H1 (cell line): ENCODE data around the gene PPP1R10. TPM values are rescaled to one million over a fixed set of nuclear protein-coding genes. Genes with fewer than 3 reads are reported as not detected.

Experiments
- CTCF ChIA-PET: fragments of 300-600 bp; sonication (Branson Sonifier 250); formaldehyde crosslinking; loops from one replicate; lab custom pipeline; 2021; ENCODE audit not compliant: partially characterized antibody; lab: Charles Lee
- POLR2A ChIA-PET: fragments of 300-600 bp; sonication (Branson Sonifier 250); formaldehyde crosslinking; loops from one replicate; lab custom pipeline; 2021; ENCODE audit warnings: inconsistent platforms; ENCODE audit not compliant: partially characterized antibody; lab: Charles Lee
- DNase-seq, 2 experiments: peaks; one replicate each; pipeline versions ENCODE4 v3.0.0 to v3.0.0-alpha.2; 2010 to 2022; ENCODE audit warnings: low spot score in 2 of 2, low read depth in 1 of 2, mixed read lengths in 1 of 2
- FAIRE-seq: peaks from 2 replicates; lab custom pipeline; 2011; peaks lifted over from hg19 to GRCh38; lab: Jason Lieb, UNC
- H2AFZ ChIP-seq: 2 replicates; pipeline ENCODE4 v1.8.1; 2012; ENCODE audit warnings: low read length, inconsistent platforms
- H2AK5ac ChIP-seq: 2 replicates; pipeline ENCODE4 v1.6.1; 2013; ENCODE audit warnings: low read depth, low read length
- H2BK120ac ChIP-seq: replicated peaks from 2 replicates; pipeline ENCODE3; 2013; ENCODE audit warnings: low read depth, low read length, inconsistent platforms
- H2BK12ac ChIP-seq: 2 replicates; pipeline ENCODE4 v1.6.1; 2013; ENCODE audit warnings: low read depth, low read length
- H2BK15ac ChIP-seq: 2 replicates; pipeline ENCODE4 v1.6.1; 2013; ENCODE audit warnings: low read length
- H2BK20ac ChIP-seq: 2 replicates; pipeline ENCODE4 v1.6.1; 2013; ENCODE audit warnings: low read length
- H2BK5ac ChIP-seq: 2 replicates; pipeline ENCODE4 v1.6.1; 2013; ENCODE audit warnings: low read depth, low read length
- H3K14ac ChIP-seq: 2 replicates; pipeline ENCODE4 v1.6.1; 2013; ENCODE audit warnings: inconsistent platforms; ENCODE audit not compliant: insufficient read length
- H3K18ac ChIP-seq: 2 replicates; pipeline ENCODE4 v1.6.1; 2013; ENCODE audit warnings: low read length; ENCODE audit errors: extremely low read depth
- H3K23ac ChIP-seq: 2 replicates; pipeline ENCODE4 v1.6.1; 2013; ENCODE audit warnings: inconsistent platforms; ENCODE audit not compliant: insufficient read length
- H3K23me2 ChIP-seq: 2 replicates; pipeline ENCODE4 v1.6.1; 2013; ENCODE audit warnings: low read depth, low read length
- H3K27ac ChIP-seq: 2 replicates; pipeline ENCODE4 v1.6.1; 2011; ENCODE audit warnings: low read depth, low read length, inconsistent platforms
- H3K27me3 ChIP-seq, 4 experiments: replicated peaks in 1 of 4; 1 replicate in 1 of 4; 2 replicates in 3 of 4; pipeline versions ENCODE4 v1.6.1 to v1.8.1; 2011 to 2013; ENCODE audit warnings: low read length in 3 of 4, mild to moderate bottlenecking in 3 of 4, inconsistent platforms in 2 of 4, mixed read lengths in 2 of 4, moderate library complexity in 1 of 4; ENCODE audit not compliant: control insufficient read depth in 3 of 4, insufficient read depth in 3 of 4; ENCODE audit errors: extremely low read depth in 1 of 4
- H3K36me3 ChIP-seq, 4 experiments: 2 replicates each; pipeline versions ENCODE4 v1.6.1 to v1.8.1; 2011 to 2013; ENCODE audit warnings: mild to moderate bottlenecking in 4 of 4, low read length in 3 of 4, moderate library complexity in 2 of 4, control low read depth in 1 of 4, inconsistent platforms in 1 of 4; ENCODE audit not compliant: insufficient read depth in 4 of 4, control insufficient read depth in 2 of 4
- H3K4ac ChIP-seq: replicated peaks from 2 replicates; pipeline ENCODE3; 2013; ENCODE audit warnings: low read length, low read depth, mixed read lengths, inconsistent platforms; ENCODE audit not compliant: insufficient read length
- H3K4me1 ChIP-seq, 4 experiments: replicated peaks in 1 of 4; 1 replicate in 1 of 4; 2 replicates in 3 of 4; pipeline versions ENCODE4 v1.6.1 to v1.8.1; 2011 to 2013; ENCODE audit warnings: low read length in 3 of 4, inconsistent platforms in 2 of 4, mixed read lengths in 1 of 4; ENCODE audit not compliant: insufficient read depth in 4 of 4, control insufficient read depth in 3 of 4
- H3K4me2 ChIP-seq, 2 experiments: 2 replicates each; pipeline versions ENCODE4 v1.6.1 to v1.8.1; 2011 to 2013; ENCODE audit warnings: low read depth in 2 of 2, low read length in 2 of 2, control low read depth in 1 of 2, inconsistent platforms in 1 of 2, mild to moderate bottlenecking in 1 of 2; ENCODE audit not compliant: insufficient read depth in 1 of 2
- H3K4me3 ChIP-seq, 4 experiments: fragments of 200-600, 300-600 bp in 1 of 4; sonication (generic), shearing (Covaris generic), sonication (Bioruptor Twin) in 1 of 4; 2 replicates each; pipeline versions ENCODE4 v1.5.1 to v1.8.1; 2011 to 2016; ENCODE audit warnings: low read length in 4 of 4, low read depth in 3 of 4, control low read depth in 2 of 4, inconsistent platforms in 2 of 4, mild to moderate bottlenecking in 2 of 4, mixed read lengths in 1 of 4, moderate library complexity in 1 of 4; ENCODE audit not compliant: insufficient read depth in 2 of 4; ENCODE audit errors: extremely low read depth in 1 of 4
- H3K56ac ChIP-seq: replicated peaks from 2 replicates; pipeline ENCODE3; 2013; ENCODE audit warnings: low read depth, mild to moderate bottlenecking, mixed read lengths, low read length, inconsistent platforms; ENCODE audit not compliant: insufficient read length
- H3K79me1 ChIP-seq: 2 replicates; pipeline ENCODE4 v1.6.1; 2013; ENCODE audit warnings: low read depth, low read length, control low read depth
- H3K79me2 ChIP-seq, 2 experiments: 2 replicates each; pipeline versions ENCODE4 v1.6.1 to v1.8.1; 2012 to 2013; ENCODE audit warnings: low read length in 2 of 2, mild to moderate bottlenecking in 2 of 2, inconsistent platforms in 1 of 2; ENCODE audit not compliant: insufficient read depth in 2 of 2, control insufficient read depth in 1 of 2
- H3K9ac ChIP-seq, 4 experiments: replicated peaks in 1 of 4; 1 replicate in 1 of 4; 2 replicates in 3 of 4; pipeline versions ENCODE4 v1.6.1 to v1.8.1; 2011 to 2013; ENCODE audit warnings: low read depth in 3 of 4, low read length in 3 of 4, control low read depth in 2 of 4, mild to moderate bottlenecking in 2 of 4, moderate library complexity in 2 of 4, inconsistent platforms in 1 of 4; ENCODE audit errors: extremely low read depth in 1 of 4
- H3K9me3 ChIP-seq, 2 experiments: 2 replicates each; pipeline versions ENCODE4 v1.6.1 to v1.8.1; 2012 to 2013; ENCODE audit warnings: mild to moderate bottlenecking in 2 of 2, moderate library complexity in 2 of 2, control low read depth in 1 of 2, inconsistent platforms in 1 of 2, low read depth in 1 of 2, low read length in 1 of 2, mixed read lengths in 1 of 2; ENCODE audit not compliant: insufficient read depth in 2 of 2
- H4K20me1 ChIP-seq, 2 experiments: replicated peaks in 1 of 2; 2 replicates each; pipeline versions ENCODE3 to v1.8.1; 2011 to 2013; ENCODE audit warnings: inconsistent platforms in 2 of 2, low read length in 2 of 2, mild to moderate bottlenecking in 1 of 2; ENCODE audit not compliant: insufficient read depth in 2 of 2, control insufficient read depth in 1 of 2
- H4K5ac ChIP-seq: 2 replicates; pipeline ENCODE4 v1.6.1; 2013; ENCODE audit warnings: low read length, low read depth, mixed read lengths, inconsistent platforms; ENCODE audit not compliant: insufficient read length
- H4K8ac ChIP-seq: 2 replicates; pipeline ENCODE4 v1.8.0; 2013; ENCODE audit warnings: mild to moderate bottlenecking, moderate library complexity, low read length, inconsistent platforms; ENCODE audit not compliant: insufficient read depth; ENCODE audit errors: extremely low read depth
- H4K91ac ChIP-seq: replicated peaks from 2 replicates; pipeline ENCODE3; 2013; ENCODE audit warnings: low read length, mixed read lengths, inconsistent platforms; ENCODE audit not compliant: insufficient read length
- POLR2A ChIP-seq, 2 experiments: IDR thresholded peaks; 1 replicate in 1 of 2; 2 replicates in 1 of 2; pipeline ENCODE4 v1.6.1; 2011; ENCODE audit warnings: low read depth in 2 of 2, low read length in 2 of 2, mild to moderate bottlenecking in 2 of 2; ENCODE audit errors: control extremely low read depth in 1 of 2
- POLR2AphosphoS5 ChIP-seq: IDR thresholded peaks from 2 replicates; pipeline ENCODE4 v1.6.1; 2011; ENCODE audit warnings: low read depth, low read length
- WGBS, 2 experiments: shearing (Covaris generic) in 1 of 2; methylation state at CpG; one replicate each; pipeline versions ENCODE4 v1.1.6 to v1.1.7; 2013 to 2015; ENCODE audit warnings: low lambda C conversion rate in 2 of 2, mixed read lengths in 2 of 2, inconsistent platforms in 1 of 2, low coverage in 1 of 2, missing lambda C conversion rate in 1 of 2; ENCODE audit not compliant: insufficient replicate concordance in 2 of 2, insufficient coverage in 1 of 2, insufficient read length in 1 of 2; ENCODE audit errors: extremely low coverage in 1 of 2, missing lambda C conversion rate in 1 of 2; 5-methylcytosine and 5-hydroxymethylcytosine counted together
- polyA plus RNA-seq, 7 experiments: library from polyadenylated mRNA; depleted of rRNA in 3 of 7; stranded (reverse) in 5 of 7; unstranded in 2 of 7; fragments of >200 nt in 5 of 7; fragments of 200-250 nt in 2 of 7; gene quantifications; 1 replicate in 5 of 7; 2 replicates in 1 of 7; 4 replicates in 1 of 7; pipeline versions ENCODE4 v1.2.1 to v1.2.3, GENCODE V29; 2011 to 2013; ENCODE audit warnings: missing spikeins in 2 of 7, mixed read lengths in 2 of 7
- total RNA-seq: library from RNA; stranded (reverse); fragmentation: NEBNext Ultra II Directional; extraction: Animal tissue kit (Norgen Biotek cat#: 25700); gene quantifications from 2 replicates; pipeline ENCODE4 v1.2.1, GENCODE V29; 2021

Gene PPP1R10
- total and polyA plus RNA-seq, 2 of the 8 experiments (the other 6 are each of a cell fraction or from before 2014, with no cell fraction given) = 23.9 to 89.1 TPM

DNA sequence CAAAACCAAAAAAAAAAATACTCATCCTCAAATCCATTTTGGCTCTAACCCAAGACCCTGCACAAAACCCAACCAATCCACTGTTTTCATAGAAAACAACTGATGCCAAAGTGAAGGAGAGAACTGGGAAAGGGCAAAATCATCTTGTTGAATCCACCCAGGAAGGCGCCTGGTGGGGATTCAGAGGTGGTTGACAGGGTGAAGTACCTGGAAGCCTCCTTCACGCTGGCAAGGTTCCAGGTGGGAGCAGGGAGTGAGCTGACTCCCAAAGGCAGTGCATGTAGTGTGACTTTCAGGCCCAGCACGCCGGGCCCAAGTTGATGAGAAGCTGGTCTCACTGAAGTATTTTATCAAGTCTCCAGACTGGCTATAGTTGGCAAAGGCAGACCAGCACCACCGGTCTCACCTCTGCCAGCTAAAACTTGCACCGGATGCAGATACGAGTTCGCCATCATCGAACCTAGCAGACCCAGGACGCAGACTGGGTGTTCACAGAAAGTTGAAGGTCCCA is 16.5 kb downstream of the PPP1R10 start:
- 96% methylated on average over 10 of the region's 10 CpGs; no CpG with 5 or more reads in 1 of the 2 experiments for WGBS, 2 experiments
- Histone ChIP-seq H2BK20ac (no peak overlapping the region), H2AK5ac (no peak overlapping the region), H4K91ac (no peak overlapping the region), H4K20me1 (peaks cover 9 to 33% of the 10 kb centered on the region in 2 experiments), H3K14ac (no peak overlapping the region), H4K8ac (no peak overlapping the region), H4K5ac (no peak overlapping the region), H2BK120ac (no peak overlapping the region), H3K4me1 (no peaks in the 10 kb centered on the region), H3K27me3 (no peaks in the 10 kb centered on the region), H2BK5ac (no peak overlapping the region), H2BK15ac (no peak overlapping the region), H3K18ac (no peak overlapping the region), H3K79me1 (no peaks in the 10 kb centered on the region; the same call in none of the 2 replicates), H3K79me2 (no peaks in the 10 kb centered on the region), H3K4ac (no peak overlapping the region), H3K9me3 (no peaks in the 10 kb centered on the region), H3K27ac (no peak overlapping the region), H3K9ac (no peak overlapping the region), H3K4me2 (no peak overlapping the region), H3K36me3 (peaks cover 42 to 52% (median 49%) of the 10 kb centered on the region in 4 experiments), H3K23ac (no peak overlapping the region), H3K56ac (no peak overlapping the region), H3K23me2 (no peaks in the 10 kb centered on the region; the same call in 1 of the 2 replicates), H2BK12ac (no peak overlapping the region), H2AFZ (no peak overlapping the region), H3K4me3 (no peak overlapping the region)
- TF ChIP-seq POLR2A (IDR thresholded peaks at IDR 0.05; ENCODE audit: control extremely low read depth in 1 of 2, low read depth in 2 of 2, low read length in 2 of 2) (no peak), POLR2AphosphoS5 (peak; percentile 77; the same call in 1 of the 2 replicates)
- CTCF ChIA-PET = interaction anchor here (0.7 to 5.7 kb wide), 9 partner anchors 10 to 117 kb away, joined by 3 to 37 read pairs (median 4); no protein-coding TSS in a partner anchor
- FAIRE-seq (no peak), DNase-seq (no peak)
- POLR2A ChIA-PET = interaction anchor here (0.6 to 21.6 kb wide), 35 partner anchors 10 to 479 kb away, joined by 3 to 712 read pairs (median 4); partner anchors contain the start of genes ATAT1, C6orf136, DHX16 and GNL1
